ENCODE results near the gene ANKFY1. TPM values are rescaled to one million over a fixed set of nuclear protein-coding genes. Genes with fewer than 3 reads are reported as not detected.
A peak's percentile ranks its signal among the peaks of the same experiment; 100 is the strongest.
"Not testable (repeated sequence)": the region's sequence is repeated elsewhere in the genome, so short reads cannot be mapped to it uniquely, and the experiment has no call there.

ANKFY1 gene
- polyA plus RNA-seq, 1 donor = 27.6 TPM

DNA sequence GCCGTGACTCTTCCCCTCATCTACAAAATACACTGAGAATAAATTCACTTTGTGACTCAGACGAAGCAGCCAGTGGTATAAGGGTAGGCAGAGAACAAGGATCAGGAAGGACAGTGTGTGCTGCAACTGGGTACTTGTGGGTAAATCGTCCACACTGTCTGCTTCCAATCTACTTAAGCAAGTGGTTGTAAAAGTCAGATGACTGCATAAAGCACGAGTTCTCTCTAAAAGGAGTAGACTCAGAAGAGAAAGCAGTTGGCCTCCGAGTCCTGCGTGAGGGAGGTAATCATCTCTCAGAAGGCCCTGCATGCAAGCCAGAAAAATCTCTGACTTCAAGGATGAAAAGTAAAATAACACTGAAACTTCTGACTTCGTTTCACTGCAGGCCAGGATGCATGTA lies 43.1 kb downstream of the ANKFY1 start:
- DNase-seq (ENCODE audit: low read depth) = peak; percentile 51

DNA sequence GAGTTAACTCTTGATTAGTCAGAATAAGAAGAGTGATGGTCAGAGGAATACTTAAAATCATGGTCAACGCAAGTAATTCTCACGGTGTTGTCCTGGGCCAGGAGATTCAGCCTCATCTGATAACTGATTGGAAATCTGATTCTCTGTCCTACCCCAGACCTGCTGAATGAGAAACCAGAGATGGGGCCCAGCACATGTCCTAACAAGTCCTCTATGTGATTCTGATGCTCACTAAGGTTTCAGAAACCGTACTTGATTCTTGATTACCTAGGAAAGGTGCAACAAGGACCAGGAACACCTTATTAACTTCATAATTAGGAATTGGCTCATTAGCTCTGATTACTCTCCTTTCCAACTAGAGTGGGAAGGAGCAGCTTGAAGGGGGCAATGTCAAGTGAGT lies 44.5 kb downstream of the ANKFY1 start:
- DNase-seq (ENCODE audit: low read depth) = no peak

DNA sequence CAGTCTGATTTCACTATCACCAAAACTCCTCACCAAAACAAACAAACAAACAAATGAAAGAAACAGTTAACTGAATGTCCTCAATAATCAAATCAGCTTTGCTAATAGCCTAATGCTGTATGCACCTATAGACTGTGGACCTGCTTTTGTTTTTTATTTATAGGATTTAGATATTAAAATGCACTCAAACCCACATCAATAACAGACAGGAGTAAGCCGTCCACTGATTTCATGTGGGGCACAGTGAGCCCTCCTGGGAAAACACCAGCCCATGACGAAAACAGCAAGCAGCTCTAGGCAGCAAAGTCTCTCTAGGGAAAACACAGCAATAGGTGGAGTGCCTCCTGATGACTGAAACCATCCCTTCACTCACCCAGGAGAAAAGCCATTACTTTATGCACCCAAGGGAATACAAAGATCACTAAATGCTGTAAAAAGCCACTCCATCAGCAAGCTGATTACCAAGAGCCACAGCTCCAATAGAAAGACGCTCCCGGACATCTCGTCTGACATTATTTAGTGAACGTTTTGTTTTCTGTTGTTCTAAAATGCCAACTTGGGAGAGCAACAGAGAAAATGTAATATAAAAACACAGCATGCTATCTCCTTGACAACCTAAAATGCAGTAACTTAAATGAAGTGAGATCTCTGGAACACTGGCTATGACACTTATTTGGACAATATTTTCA lies 47.8 kb downstream of the ANKFY1 start:
- no peak for DNase-seq (ENCODE audit: low read depth)

DNA sequence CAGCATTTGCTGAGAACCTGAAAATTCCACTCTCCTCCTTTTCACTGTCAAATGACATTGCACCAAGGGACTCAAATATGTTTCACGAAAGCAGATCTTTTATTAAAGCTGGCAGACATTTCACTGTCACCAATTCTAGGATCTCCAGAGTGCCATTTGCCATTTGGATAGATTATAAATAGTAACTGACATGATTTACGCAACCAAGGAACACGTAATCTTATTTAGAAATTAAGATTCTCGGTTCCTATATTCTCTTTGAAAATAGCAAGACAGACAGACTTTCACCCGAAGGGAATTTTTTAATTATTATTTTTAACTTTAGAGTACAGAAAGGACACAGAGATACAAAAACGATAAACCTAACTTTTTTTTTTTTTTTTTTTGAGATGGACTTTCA lies 49.6 kb downstream of the ANKFY1 start:
- DNase-seq (ENCODE audit: low read depth) = no peak

DNA sequence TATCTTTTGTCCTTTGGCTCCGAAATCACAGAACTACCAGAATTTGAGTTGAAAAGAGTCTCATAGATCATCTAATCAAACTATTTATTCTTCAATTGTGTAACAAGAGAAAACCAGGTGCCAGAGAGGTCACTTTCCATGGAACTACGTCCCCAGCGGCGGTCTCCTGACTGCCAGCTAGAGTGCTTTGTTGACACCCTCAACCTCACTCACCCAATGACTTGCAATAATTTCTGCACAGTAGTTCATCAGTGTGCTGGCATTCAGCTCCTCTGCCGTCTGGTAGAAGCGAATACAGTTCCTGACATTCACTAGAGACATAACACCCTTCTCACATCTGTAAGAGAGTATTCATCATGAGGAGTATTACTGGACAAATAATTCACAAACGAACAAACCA lies 54.2 kb downstream of the ANKFY1 start:
- DNase-seq (ENCODE audit: low read depth) = no peak

DNA sequence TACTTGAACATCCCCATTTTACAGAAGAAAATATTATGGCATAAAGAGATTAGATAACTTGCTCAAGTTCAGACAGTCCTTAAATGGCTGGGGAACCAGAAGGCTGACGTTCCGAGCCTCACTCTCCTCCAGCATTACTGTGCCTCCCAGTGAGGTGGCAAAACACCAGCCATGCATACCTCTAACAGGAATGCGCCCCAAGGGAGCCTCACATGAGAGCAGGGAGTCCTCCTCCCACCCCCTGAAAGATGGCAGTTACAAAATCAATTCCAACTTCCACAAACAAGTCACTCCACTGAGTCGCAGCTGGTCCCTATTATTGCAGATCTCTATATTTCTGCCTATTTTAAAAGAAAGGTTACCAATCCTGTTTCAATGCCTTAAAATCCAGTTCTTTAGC lies 55.5 kb downstream of the ANKFY1 start:
- DNase-seq (ENCODE audit: low read depth) = no peak

DNA sequence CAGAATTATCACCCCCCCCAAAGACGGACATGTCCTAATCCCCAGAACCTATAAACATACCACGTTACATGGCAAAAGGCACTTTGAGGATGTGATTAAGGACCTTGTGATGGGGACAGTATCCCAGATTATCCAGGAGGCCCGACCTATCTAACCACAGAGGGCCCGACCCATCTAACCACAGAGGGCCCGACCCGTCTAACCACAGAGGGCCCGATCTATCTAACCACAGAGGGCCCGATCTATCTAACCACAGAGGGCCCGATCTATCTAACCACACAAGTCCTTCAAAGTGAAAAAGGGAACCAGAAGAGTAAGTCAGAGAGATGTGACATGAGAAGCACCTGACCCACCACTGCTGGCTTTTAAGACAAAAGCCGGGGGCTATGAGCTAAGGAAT lies 56.8 kb downstream of the ANKFY1 start:
- no peak for DNase-seq (ENCODE audit: low read depth)

DNA sequence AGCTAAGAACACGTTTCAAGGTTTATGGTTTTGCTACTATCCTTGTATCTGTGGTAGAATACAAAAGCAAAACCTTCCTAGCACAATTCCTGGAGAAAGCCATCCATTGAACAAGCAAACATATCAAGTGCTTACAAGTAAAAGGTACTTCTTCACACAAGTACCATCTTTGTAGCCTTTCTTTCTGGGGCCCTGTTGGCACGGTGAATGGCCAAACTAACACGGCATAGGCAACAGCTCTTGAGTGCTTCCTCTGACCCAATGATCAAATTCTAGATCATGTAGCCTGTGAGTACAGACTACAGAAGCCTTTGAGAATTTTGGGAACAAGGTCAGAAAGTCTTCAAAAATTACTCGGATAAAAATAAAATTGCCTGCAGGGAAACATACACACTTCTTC lies 57.9 kb downstream of the ANKFY1 start:
- no peak for DNase-seq (ENCODE audit: low read depth)

DNA sequence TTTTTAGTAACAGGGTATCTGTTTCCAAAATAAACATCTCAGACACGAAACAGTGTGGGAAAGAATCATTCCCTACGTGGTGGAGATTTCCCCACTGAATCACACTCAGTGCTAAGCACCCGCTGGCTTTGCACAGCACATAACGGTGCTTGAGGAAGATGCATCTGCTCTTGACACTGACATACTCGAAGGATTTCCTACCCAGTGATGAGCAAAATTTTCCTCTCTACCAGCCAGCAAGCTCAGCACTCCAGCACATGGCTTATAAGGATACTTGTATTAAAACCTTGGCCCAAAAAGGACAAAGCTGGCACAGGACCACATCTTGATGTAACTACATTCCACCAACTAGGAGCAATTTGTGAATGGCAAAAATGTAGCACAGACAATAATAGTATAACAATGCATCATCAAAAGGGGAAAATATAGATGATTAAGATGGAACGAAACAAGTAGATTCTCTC lies 59.0 kb downstream of the ANKFY1 start:
- DNase-seq (ENCODE audit: low read depth) = peak; percentile 68

DNA sequence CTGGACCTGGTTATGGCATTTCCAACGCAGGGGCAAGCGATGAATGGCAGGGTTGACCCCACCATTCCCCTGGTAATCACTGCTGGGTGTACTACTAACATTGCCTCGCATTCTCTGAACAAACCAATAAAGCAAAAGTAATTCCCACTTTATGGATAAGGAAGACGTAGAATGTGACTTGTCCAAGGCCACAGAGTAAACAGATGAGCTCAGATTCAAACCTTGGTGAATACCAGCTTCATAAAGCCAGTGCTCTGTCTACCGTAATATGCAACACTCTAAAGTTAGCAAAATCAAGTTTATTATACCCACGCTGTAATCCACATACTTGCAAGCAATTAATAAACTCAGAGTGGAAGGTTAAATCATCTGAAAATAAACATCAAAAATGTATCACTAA lies 59.6 kb downstream of the ANKFY1 start:
- no peak for DNase-seq (ENCODE audit: low read depth)

DNA sequence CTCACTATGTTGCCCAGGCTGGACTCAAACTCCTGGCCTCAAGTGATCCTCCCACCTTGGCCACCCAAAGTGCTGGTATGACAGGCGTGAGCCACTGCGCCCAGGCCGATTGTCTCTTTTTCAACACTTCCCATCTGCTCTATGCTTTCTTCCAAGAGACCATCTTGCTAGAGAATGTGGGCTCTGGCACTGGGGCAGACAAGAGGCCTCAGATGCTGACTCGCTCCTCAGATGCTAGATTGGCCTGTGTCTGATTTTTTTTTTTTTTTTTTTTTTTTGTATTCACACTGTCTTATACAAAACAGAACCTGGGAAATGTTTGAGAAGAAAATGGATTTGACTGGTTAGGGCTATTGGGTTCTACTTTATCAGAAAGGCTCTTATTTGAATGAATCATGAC lies 62.6 kb downstream of the ANKFY1 start:
- no peak for DNase-seq (ENCODE audit: low read depth)

DNA sequence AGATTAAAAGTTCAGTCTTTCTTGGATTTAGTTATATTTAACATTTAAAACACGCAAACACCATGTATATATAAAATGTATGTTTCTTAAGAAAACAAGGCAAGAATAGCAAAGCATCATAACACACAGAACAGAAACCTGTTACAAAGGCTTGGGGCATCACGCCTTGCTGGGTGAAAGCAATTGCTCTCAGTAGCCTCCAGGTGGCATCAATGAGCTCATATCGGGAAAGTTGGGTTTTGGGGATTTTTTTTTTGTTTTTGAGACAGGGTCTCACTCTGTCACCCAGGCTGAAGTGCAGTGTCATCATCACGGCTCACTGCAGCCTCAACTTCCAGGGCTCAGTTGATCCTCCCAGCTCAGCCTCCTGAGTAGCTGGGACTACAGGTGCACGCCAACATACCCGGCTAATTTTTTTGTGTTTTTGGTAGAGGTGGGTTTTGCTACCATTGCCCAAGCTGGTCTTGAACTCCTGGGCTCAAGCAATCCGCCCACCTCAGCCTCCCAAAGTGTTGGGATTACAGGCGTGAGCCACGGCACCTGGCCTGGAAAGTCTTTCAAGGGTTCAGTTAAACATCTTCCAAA lies 63.9 kb downstream of the ANKFY1 start:
- DNase-seq (ENCODE audit: low read depth) = no peak

DNA sequence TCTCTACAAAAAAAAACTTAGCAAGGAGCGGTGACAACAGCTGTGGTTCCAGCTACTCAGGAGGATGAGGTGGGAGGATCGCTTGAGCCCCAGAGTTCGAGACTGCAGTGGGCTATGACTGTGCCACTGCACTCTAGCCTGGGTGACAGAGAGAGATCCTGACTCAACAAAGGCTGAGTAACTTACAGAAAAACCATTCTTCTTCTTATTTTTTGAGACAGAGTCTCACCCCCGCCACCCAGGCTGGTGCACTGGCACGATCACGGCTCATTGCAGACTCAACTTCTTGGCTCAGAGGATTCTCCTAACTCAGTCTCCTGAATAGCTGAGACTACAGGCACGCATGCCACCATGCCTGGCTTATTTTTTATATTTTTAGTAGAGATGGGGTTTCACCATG lies 64.8 kb downstream of the ANKFY1 start:
- no peak for DNase-seq (ENCODE audit: low read depth)

DNA sequence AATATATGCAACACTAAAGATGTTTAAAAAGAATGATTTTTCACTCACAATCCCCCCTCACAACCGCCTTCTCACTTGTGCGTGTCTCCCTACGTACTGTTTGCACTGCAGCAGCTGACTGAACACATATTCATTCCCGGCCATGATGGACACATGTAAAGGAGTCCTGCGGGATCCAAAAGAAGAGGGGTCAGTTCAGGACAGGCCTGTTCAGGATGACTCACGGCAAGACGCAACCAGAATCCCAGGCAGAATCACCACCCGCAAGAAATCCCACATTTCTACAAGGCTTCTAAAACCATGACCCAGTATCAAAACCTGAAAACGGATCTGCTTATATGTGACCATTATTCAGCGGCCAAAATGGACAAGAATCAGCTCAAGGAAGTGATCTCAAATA lies 68.5 kb downstream of the ANKFY1 start:
- DNase-seq (ENCODE audit: low read depth) = no peak

DNA sequence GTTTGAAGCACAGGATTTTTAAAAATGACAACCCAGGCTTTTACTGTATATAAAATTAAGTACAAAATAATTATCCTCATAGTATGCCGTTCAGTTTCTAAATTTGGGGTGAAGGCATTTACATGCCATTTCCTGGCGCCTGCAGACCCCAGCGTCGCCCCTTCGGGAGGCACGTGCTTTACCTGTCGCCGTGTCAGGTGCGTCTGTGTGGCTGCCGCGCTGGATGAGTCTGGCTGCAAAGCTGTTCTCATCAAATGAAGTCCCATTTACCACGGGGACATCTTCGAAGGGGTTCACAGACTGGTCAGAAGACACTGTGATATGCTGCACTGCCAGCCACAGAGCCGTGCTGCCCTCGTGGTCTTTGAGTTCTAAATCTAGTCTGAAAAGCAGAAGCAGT lies 69.0 kb downstream of the ANKFY1 start:
- no peak for DNase-seq (ENCODE audit: low read depth)

DNA sequence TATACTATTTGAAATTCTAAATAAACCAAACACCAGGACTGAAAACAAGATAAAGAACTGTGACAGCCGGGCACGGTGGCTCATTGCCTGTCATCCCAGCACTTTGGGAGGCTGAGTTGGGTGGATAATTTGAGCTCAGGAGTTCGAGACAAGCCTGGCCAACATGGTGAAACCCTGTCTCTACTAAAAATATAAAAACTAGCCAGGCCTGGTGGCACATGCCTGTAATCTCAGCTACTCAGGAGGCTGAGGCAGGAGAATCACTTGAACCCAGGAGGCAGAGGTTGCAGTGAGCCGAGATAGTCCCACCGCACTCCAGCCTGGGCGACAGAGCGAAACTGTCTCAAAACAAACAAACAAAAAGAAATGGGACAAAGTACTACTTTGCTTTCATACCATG lies 73.0 kb downstream of the ANKFY1 start:
- not testable (repeated sequence) for DNase-seq (ENCODE audit: low read depth)

DNA sequence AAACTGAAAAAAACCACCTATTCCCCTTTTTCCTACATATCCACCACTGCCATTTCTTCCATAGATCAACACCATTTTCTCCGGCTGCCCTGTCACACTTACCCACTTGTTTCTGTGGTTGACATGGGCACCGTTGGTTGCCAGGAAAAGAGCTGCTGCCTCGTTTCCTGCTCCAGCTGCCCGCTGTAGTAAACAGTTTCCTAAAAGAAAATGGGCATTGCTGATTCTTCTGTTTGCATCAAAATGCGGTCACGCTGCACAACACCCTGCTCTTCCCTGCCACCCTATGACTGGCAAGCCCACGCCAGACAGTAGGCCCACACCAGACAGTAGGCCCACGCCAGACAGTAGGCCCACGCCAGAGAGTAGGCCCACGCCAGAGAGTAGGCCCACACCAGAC lies 74.5 kb downstream of the ANKFY1 start:
- no peak for DNase-seq (ENCODE audit: low read depth)

DNA sequence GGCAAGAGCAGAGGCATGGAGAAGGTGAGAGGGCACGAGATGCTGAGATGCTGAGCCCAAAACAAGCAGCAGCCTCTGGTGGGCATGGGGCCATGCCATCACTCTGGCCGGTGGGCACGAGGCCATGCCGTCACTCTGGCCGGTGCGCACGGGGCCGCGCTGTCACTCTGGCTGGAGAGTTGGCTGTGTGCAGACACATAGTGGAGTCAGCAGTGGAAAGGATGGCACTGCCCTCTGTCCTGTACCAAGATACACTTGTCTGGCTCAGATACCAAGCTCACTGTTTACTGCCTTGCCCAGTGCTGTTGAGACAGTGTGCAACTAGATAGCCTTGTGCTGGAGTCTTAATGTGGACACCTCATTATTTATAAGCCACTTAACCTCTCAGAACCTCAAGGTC lies 75.7 kb downstream of the ANKFY1 start:
- no peak for DNase-seq (ENCODE audit: low read depth)

DNA sequence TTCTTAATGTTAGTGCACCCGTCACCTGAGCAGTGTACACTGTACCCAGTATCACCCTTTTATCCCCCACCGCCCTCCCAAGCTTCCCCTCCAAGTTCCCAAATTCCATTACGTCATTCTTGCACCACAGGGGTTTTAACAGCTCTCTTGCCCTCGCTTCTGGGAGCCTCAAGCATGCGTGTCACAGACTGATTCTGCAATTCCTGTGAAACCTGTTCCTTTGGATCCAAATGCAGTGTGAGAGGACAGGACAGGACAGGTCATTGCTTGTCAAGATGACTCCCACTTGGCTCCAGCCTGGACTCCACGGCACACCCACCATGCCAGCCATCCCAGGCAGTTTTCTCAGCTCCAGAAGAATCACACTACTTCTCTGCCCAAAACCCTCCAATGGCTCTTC lies 76.7 kb downstream of the ANKFY1 start:
- no peak for DNase-seq (ENCODE audit: low read depth)

DNA sequence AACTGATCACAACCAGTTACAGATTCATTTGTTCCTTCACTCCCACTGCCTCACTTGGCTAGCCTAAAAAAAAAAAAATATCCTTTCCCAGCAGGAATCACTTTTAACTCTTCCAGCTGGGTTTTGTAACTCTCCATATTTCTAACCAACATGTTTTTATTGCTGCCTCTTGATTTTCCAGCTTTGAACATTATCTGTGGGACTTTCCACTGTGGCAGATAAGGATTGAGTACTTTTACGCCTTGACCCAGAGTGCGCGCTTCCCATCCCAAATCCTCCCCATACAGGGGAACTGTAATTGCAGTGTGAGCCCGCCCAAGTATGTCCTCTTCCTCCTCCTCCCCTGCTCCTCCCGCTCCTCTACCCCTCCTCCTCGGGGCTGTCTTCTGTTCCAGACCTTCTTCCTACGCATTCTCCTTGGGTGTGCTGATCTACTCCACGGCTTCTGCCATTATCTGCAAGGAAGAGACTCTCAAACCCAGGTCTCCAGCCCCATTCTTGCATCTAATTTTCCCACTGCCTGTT lies 77.4 kb downstream of the ANKFY1 start:
- DNase-seq (ENCODE audit: low read depth) = no peak

DNA sequence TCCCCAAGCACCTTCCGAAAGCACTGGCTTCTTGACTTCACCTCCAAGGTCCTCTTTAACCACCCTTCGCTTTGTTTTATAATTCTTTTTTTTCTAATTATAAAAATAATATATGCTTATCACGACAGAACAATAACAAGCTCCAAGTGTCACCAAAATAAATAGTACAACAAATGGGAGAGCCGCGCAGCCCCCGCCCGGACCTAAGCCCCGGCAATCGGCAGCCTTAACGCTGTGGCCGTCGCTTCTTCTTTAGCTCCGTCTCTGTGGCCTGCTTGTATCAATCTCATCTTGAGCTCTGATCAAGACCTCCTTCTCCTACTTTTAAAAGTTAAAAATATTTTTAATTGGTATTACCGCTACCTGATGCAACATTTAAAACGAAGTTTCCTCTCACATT lies 78.1 kb downstream of the ANKFY1 start:
- no peak for DNase-seq (ENCODE audit: low read depth)

DNA sequence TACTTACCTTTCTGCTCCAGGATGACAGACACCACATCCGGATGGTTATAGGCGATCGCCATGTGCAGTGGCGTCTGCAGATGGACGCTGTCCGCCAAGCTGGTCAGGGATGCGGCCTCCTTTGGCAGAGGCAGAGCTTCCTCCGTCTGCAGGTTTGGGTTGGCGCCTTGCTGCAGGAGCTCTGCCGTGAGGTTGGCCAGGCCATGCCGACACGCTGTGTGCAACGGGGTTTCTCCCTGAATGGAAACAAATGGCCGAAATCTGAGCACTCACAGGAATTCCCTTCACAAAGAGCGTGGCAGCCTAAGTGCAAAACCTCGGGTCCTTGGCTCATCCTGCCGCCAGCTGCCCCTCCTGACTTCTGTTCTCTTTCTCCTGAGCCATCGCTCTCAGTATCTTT lies 79.0 kb downstream of the ANKFY1 start:
- no peak for DNase-seq (ENCODE audit: low read depth)

DNA sequence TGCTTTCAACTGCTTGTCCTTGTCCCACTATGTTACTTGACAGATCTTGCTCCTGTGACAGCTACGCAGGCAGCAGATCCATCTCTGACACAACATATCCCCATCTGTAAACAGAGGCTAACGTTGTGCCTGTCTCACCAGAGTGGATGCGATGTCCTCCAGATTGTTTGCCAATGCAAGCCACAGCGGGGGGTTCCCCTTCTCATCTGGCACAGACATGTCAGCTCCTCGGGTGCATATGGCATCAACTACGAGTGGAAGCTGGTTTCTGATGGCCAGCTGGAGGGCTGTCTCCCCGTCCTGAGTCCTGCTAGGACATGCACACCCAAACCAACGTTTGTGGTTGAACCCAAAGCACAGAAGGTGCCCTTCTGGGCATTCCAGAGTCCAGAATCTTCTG lies 81.7 kb downstream of the ANKFY1 start:
- no peak for DNase-seq (ENCODE audit: low read depth)

DNA sequence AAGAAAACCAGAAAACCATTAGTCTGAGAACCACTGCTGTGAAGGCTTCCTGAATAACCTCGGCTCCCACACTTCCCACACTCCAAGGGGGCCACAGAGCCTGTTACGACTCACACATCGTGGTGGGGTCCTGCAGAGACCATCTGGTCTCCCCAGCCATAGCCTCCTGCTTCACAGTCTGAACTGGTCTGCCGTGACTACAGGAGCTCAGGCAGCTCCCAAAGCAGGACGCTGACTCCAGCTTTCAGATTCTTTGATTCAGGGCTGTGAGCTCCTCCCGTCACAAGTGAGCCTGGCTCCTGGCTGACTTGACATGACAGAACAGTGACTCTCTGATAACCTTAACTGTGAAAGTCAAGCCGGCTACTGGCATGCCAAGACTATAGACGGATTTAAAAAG lies 83.0 kb downstream of the ANKFY1 start:
- DNase-seq (ENCODE audit: low read depth) = no peak

Measured in forelimb muscle (tissue), 1 donor.